Activated T-cell treated with anti-CD3 and anti-CD28 coated beads, Interleukin-2, amount 50 U/mL, for 4 hours (primary cell): ENCODE data around the gene HERC6. TPM values are rescaled to one million over a fixed set of nuclear protein-coding genes. Genes with fewer than 3 reads are reported as not detected.
"Not testable (repeated sequence)": the region's sequence is repeated elsewhere in the genome, so short reads cannot be mapped to it uniquely, and the experiment has no call there.

ENCODE experiments used
- ATAC-seq, 2 donors: fragments of 200-7000 bp; cut with Tn5 transposase; one replicate each; pipeline ENCODE4 v1.10.0; 2021
- DNase-seq: peaks from one replicate; pipeline ENCODE4 v3.0.0-alpha.2; 2020
- H3K27me3 Mint-ChIP-seq: one replicate; pipeline ENCODE4 v1.8.0; 2021; ENCODE audit warnings: low read depth, mixed read lengths
- H3K36me3 Mint-ChIP-seq: one replicate; pipeline ENCODE4 v1.8.0; 2022; ENCODE audit warnings: mixed read lengths; ENCODE audit not compliant: insufficient read depth
- H3K4me1 Mint-ChIP-seq: one replicate; pipeline ENCODE4 v1.8.0; 2021; ENCODE audit warnings: low read depth, mixed read lengths
- H3K4me3 Mint-ChIP-seq: one replicate; pipeline ENCODE4 v1.8.0; 2021; ENCODE audit warnings: mild to moderate bottlenecking, moderate library complexity, mixed read lengths
- H3K9me3 Mint-ChIP-seq: one replicate; pipeline ENCODE4 v1.8.0; 2021; ENCODE audit warnings: mixed read lengths
- total RNA-seq, 3 donors: library from RNA; stranded (reverse); gene quantifications; one replicate each; pipeline ENCODE4 v1.2.1, GENCODE V29; 2021

The HERC6 gene
- total RNA-seq, 3 donors from 2014 or later = 2.5 to 4.1 (median 3.8) TPM

GRCh38 chr4:88414755-88415154 lies 36.1 kb downstream of the HERC6 start:
- peaks cover 41% of the 10 kb centered on the region for H3K36me3 Mint-ChIP-seq

GRCh38 chr4:88415982-88416381 lies 37.3 kb downstream of the HERC6 start:
- peaks cover 34% of the 10 kb centered on the region for H3K36me3 Mint-ChIP-seq
- no peaks in the 10 kb centered on the region for H3K4me1 Mint-ChIP-seq
- DNase-seq (no peak), ATAC-seq (no peak)
- no peaks in the 10 kb centered on the region for H3K9me3 Mint-ChIP-seq
- H3K27me3 Mint-ChIP-seq = no peaks in the 10 kb centered on the region
- no peak overlapping the region for H3K4me3 Mint-ChIP-seq

More at GRCh38 chr4:88414755-88415154, 36.1 kb downstream of the HERC6 start:
- H3K4me1 Mint-ChIP-seq = no peaks in the 10 kb centered on the region
- no peaks in the 10 kb centered on the region for H3K9me3 Mint-ChIP-seq
- ATAC-seq (no peak), DNase-seq (no peak)
- no peak overlapping the region for H3K4me3 Mint-ChIP-seq
- no peaks in the 10 kb centered on the region for H3K27me3 Mint-ChIP-seq

GRCh38 chr4:88418411-88418810 lies 39.8 kb downstream of the HERC6 start:
- Mint-ChIP-seq H3K9me3 (no peaks in the 10 kb centered on the region), H3K36me3 (peaks cover 33% of the 10 kb centered on the region), H3K4me1 (peaks cover 3% of the 10 kb centered on the region), H3K4me3 (no peak overlapping the region), H3K27me3 (no peaks in the 10 kb centered on the region)
- ATAC-seq (no peak), DNase-seq (no peak)

GRCh38 chr4:88419874-88420273 lies 41.2 kb downstream of the HERC6 start:
- no peak for DNase-seq
- H3K4me1 Mint-ChIP-seq = peaks cover 3% of the 10 kb centered on the region
- no peaks in the 10 kb centered on the region for H3K27me3 Mint-ChIP-seq
- H3K9me3 Mint-ChIP-seq = no peaks in the 10 kb centered on the region
- ATAC-seq = no peak
- H3K36me3 Mint-ChIP-seq = peaks cover 29% of the 10 kb centered on the region
- no peak overlapping the region for H3K4me3 Mint-ChIP-seq

- no peak for ATAC-seq
- H3K4me1 Mint-ChIP-seq = peaks cover 3% of the 10 kb centered on the region
- H3K27me3 Mint-ChIP-seq = no peaks in the 10 kb centered on the region
- H3K4me3 Mint-ChIP-seq = no peak overlapping the region
- peaks cover 31% of the 10 kb centered on the region for H3K36me3 Mint-ChIP-seq
- no peak for DNase-seq
- no peaks in the 10 kb centered on the region for H3K9me3 Mint-ChIP-seq
Measured at GRCh38 chr4:88420844-88421243, 42.2 kb downstream of the HERC6 start.

- ATAC-seq = no peak
- Mint-ChIP-seq H3K9me3 (no peaks in the 10 kb centered on the region), H3K4me3 (no peak overlapping the region), H3K27me3 (no peaks in the 10 kb centered on the region), H3K36me3 (peaks cover 29% of the 10 kb centered on the region), H3K4me1 (peaks cover 3% of the 10 kb centered on the region)
- DNase-seq = no peak
Measured at GRCh38 chr4:88422403-88422802, 43.8 kb downstream of the HERC6 start.

GRCh38 chr4:88429401-88429800 lies 50.7 kb downstream of the HERC6 start:
- ATAC-seq (no peak), DNase-seq (no peak)
- Mint-ChIP-seq H3K9me3 (no peaks in the 10 kb centered on the region), H3K27me3 (no peaks in the 10 kb centered on the region), H3K4me3 (no peak overlapping the region), H3K4me1 (no peaks in the 10 kb centered on the region), H3K36me3 (peaks cover 46% of the 10 kb centered on the region)

GRCh38 chr4:88435987-88436693 lies 57.5 kb downstream of the HERC6 start:
- DNase-seq (no peak), ATAC-seq (no peak)
- Mint-ChIP-seq H3K9me3 (no peaks in the 10 kb centered on the region), H3K36me3 (peaks cover 43% of the 10 kb centered on the region), H3K4me3 (no peak overlapping the region), H3K27me3 (no peaks in the 10 kb centered on the region), H3K4me1 (peaks cover 3% of the 10 kb centered on the region)

GRCh38 chr4:88437873-88438272 lies 59.2 kb downstream of the HERC6 start:
- H3K36me3 Mint-ChIP-seq = peaks cover 53% of the 10 kb centered on the region
- not testable (repeated sequence) for H3K9me3 Mint-ChIP-seq, H3K4me3 Mint-ChIP-seq, ATAC-seq, DNase-seq, H3K4me1 Mint-ChIP-seq, H3K27me3 Mint-ChIP-seq

GRCh38 chr4:88439161-88439760 lies 60.6 kb downstream of the HERC6 start:
- DNase-seq (no peak), ATAC-seq (no peak)
- Mint-ChIP-seq H3K4me1 (peaks cover 5% of the 10 kb centered on the region), H3K27me3 (no peaks in the 10 kb centered on the region), H3K36me3 (peaks cover 45% of the 10 kb centered on the region), H3K4me3 (no peak overlapping the region), H3K9me3 (no peaks in the 10 kb centered on the region)

- H3K27me3 Mint-ChIP-seq = no peaks in the 10 kb centered on the region
- H3K9me3 Mint-ChIP-seq = no peaks in the 10 kb centered on the region
- DNase-seq (no peak), ATAC-seq (no peak)
- H3K36me3 Mint-ChIP-seq = peaks cover 39% of the 10 kb centered on the region
- H3K4me3 Mint-ChIP-seq = no peak overlapping the region
- H3K4me1 Mint-ChIP-seq = peaks cover 5% of the 10 kb centered on the region
Measured at GRCh38 chr4:88440146-88440545, 61.5 kb downstream of the HERC6 start.

GRCh38 chr4:88441696-88442095 lies 63.0 kb downstream of the HERC6 start:
- ATAC-seq = no peak
- H3K4me3 Mint-ChIP-seq = no peak overlapping the region
- peaks cover 5% of the 10 kb centered on the region for H3K4me1 Mint-ChIP-seq
- peaks cover 28% of the 10 kb centered on the region for H3K36me3 Mint-ChIP-seq
- no peaks in the 10 kb centered on the region for H3K9me3 Mint-ChIP-seq
- H3K27me3 Mint-ChIP-seq = no peaks in the 10 kb centered on the region
- no peak for DNase-seq

- H3K4me1 Mint-ChIP-seq = peaks cover 5% of the 10 kb centered on the region
- ATAC-seq (no peak), DNase-seq (no peak)
- H3K27me3 Mint-ChIP-seq = no peaks in the 10 kb centered on the region
- peaks cover 28% of the 10 kb centered on the region for H3K36me3 Mint-ChIP-seq
- no peak overlapping the region for H3K4me3 Mint-ChIP-seq
- no peaks in the 10 kb centered on the region for H3K9me3 Mint-ChIP-seq
Measured at GRCh38 chr4:88442689-88443191, 64.1 kb downstream of the HERC6 start.

GRCh38 chr4:88443486-88443885 lies 64.8 kb downstream of the HERC6 start:
- Mint-ChIP-seq H3K9me3 (no peaks in the 10 kb centered on the region), H3K4me1 (peaks cover 5% of the 10 kb centered on the region), H3K27me3 (no peaks in the 10 kb centered on the region), H3K36me3 (peaks cover 28% of the 10 kb centered on the region), H3K4me3 (no peak overlapping the region)
- DNase-seq = no peak
- no peak for ATAC-seq

GRCh38 chr4:88445252-88445651 lies 66.6 kb downstream of the HERC6 start:
- Mint-ChIP-seq H3K36me3 (peaks cover 19% of the 10 kb centered on the region), H3K9me3 (no peaks in the 10 kb centered on the region), H3K4me1 (peaks cover 2% of the 10 kb centered on the region), H3K4me3 (no peak overlapping the region), H3K27me3 (no peaks in the 10 kb centered on the region)
- ATAC-seq (no peak), DNase-seq (no peak)
